GM19395 (cell line): ENCODE measurements around the gene ZFP28.
A peak's percentile ranks its signal among the peaks of the same experiment; 100 is the strongest.

Source experiments
- ATAC-seq: cut with Tn5 transposase; IDR thresholded peaks from one replicate; pipeline ENCODE4 v1.9.1; 2021; ENCODE audit warnings: mild to moderate bottlenecking, moderate library complexity; ENCODE audit not compliant: unreplicated experiment

ZFP28 gene

GRCh38 chr19:56538761-56539263 lies at the start of gene ZFP28:
Gene ZFP28 (plus strand): TSS chr19:56538948. CDS start chr19:56539019, 71 bp downstream.
- ATAC-seq: no peak

DNA sequence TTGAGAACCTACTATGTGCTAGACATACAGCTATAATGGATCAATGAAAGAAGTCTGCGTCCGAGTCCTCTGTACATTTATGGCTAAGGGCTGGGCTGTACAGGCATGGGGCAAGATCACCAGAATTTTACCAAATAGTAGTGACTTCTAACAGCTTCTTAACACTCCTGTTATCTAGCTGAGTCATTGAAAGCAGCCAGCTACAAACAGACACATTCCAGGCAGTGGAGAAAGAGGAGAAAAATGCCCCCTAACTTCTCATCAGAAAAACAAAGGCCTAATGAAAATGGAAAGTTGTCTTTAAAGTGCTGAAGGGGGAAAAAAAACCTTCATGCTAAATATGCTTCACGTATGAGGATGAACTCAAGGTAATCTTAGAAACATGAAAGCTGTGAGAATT lies 47.3 kb upstream of the ZFP28 start:
- ATAC-seq: no peak

GRCh38 chr19:56504581-56504980 lies 34.2 kb upstream of the ZFP28 start:
- ATAC-seq: no peak

- ATAC-seq: no peak
These were observed 31.1 kb upstream of the ZFP28 start, which contains the start of gene ZNF471 for GRCh38 chr19:56507446-56508289. Gene ZNF471 (plus strand): TSS chr19:56507855. CDS start chr19:56511572, 3,717 bp downstream.

- no peak for ATAC-seq
These were observed 30.4 kb upstream of the ZFP28 start for GRCh38 chr19:56508290-56508778.

GRCh38 chr19:56525214-56525860 lies 13.4 kb upstream of the ZFP28 start:
- no peak for ATAC-seq

- ATAC-seq: no peak
These were observed 1.3 kb upstream of the ZFP28 start for GRCh38 chr19:56537442-56537841.

GRCh38 chr19:56538254-56538760 lies 441 bp upstream of the ZFP28 start:
- ATAC-seq: peak; percentile 90

GRCh38 chr19:56543776-56544175 lies 5.0 kb downstream of the ZFP28 start:
- no peak for ATAC-seq

DNA sequence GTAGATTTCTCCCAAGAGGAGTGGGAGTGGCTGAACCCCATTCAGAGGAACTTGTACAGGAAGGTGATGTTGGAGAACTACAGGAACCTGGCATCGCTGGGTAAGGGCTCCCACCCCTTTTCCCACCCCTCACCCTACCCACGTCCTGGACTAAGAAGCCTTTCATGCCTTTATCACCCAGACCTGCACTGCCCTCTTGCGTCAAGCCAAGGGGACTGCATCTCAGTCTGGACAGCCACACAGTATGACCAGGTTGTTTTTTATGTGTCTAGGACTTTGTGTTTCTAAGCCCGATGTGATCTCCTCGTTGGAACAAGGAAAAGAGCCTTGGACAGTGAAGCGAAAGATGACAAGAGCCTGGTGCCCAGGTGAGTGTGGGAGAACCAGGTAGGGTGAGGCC lies 8.8 kb downstream of the ZFP28 start:
- ATAC-seq: no peak

DNA sequence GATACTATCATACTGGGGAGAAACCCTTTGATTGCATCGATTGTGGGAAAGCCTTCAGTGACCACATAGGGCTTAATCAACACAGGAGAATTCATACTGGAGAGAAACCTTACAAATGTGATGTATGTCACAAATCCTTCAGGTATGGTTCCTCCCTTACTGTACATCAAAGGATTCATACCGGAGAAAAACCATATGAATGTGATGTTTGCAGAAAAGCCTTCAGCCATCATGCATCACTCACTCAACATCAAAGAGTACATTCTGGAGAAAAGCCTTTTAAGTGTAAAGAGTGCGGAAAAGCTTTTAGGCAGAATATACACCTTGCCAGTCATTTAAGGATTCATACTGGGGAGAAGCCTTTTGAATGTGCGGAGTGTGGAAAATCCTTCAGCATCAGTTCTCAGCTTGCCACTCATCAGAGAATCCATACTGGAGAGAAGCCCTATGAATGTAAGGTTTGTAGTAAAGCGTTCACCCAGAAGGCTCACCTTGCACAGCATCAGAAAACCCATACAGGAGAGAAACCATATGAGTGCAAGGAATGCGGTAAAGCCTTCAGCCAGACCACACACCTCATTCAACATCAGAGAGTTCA lies 15.6 kb downstream of the ZFP28 start:
- ATAC-seq: no peak

GRCh38 chr19:56562766-56563165 lies 24.0 kb downstream of the ZFP28 start:
- no peak for ATAC-seq

DNA sequence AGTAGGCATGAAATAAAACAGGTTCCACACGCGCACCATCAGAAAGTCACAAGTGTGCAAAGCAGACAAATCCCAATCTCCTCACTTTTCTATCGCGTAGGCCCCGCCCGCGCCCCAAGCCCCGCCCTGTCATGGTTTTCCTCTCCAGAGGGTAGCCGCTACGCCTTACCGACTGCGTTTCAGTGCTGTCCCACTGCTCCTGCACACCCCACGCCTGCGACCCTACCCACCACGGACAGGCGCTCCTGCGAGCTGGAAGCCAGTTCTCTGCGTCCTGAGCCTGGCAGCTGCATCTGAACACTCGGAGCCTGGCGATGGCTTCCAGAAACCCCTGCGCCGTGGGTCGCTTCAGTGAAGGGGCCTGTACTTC lies 28.1 kb downstream of the ZFP28 start:
- ATAC-seq: peak; percentile 58

- peak; percentile 98 for ATAC-seq
These were observed 28.7 kb downstream of the ZFP28 start, which contains the start of gene ZNF470 for GRCh38 chr19:56567274-56568120. Gene ZNF470 (plus strand): TSS chr19:56567468. CDS start chr19:56570312, 2,844 bp downstream.

GRCh38 chr19:56572589-56572988 lies 33.8 kb downstream of the ZFP28 start:
- ATAC-seq: no peak

DNA sequence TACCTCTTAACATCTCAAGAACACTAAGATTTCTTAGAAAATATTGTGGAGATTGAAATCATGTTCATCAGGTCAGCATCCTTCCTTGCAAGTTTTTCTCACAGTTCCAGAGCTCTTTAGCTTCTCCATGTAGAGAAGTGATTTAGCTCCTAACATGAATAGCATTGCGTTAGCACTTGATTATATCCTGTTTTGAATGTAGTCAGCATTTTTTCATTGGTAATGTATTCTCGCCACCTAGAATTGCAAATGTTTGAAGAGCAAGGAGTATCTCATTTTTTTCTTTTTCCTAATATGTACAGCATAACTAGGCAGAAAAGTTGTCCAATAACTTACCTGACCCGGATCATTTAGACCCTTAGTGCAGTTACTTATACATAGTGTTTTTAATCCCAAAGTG lies 35.2 kb downstream of the ZFP28 start:
- no peak for ATAC-seq

DNA sequence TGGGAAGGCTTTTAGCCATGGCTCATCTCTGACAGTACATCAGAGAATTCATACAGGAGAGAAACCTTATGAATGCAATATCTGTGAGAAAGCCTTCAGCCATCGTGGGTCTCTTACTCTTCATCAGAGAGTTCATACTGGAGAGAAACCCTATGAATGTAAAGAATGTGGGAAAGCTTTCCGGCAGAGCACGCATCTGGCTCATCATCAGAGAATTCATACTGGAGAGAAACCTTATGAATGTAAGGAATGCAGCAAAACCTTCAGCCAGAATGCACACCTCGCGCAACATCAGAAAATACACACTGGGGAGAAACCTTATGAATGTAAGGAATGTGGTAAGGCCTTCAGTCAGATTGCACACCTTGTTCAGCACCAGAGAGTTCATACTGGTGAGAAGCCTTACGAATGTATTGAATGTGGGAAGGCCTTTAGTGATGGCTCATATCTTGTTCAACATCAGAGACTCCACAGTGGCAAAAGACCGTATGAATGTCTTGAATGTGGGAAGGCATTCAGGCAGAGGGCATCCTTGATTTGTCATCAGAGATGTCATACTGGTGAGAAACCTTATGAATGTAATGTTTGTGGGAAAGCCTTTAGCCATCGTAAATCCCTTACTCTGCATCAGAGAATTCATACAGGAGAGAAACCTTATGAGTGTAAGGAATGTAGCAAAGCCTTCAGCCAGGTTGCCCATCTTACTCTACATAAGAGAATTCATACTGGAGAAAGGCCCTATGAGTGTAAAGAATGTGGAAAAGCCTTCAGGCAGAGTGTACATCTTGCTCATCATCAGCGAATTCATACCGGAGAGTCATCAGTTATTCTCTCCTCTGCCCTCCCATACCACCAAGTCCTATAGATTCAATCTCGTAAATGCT lies 39.2 kb downstream of the ZFP28 start:
- no peak for ATAC-seq

DNA sequence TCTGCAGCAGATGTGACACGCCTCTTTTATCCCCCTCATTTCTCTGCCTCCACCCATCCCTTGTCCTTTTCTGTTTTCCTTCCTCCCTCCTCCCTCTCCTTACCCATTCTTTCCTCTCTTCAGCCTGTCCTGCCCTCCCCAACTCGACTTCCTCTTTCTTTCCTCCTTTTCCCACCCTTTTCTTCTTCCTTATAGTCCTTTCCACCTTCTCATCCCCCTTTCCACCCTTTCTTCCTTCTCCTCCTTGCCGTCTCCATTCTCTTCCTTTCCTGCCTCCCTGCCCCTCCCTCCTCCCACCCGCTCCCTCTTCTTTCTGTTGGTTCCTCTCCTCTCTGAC lies 55.7 kb downstream of the ZFP28 start:
- no peak for ATAC-seq

GRCh38 chr19:56594783-56595547 lies 56.2 kb downstream of the ZFP28 start, which contains the start of gene ZNF71:
Gene ZNF71 (plus strand): TSS chr19:56595302. CDS start chr19:56601559, 6,257 bp downstream.
- ATAC-seq: peak; percentile 93
